ENCODE measurements around the gene DOK7.
A peak's percentile ranks its signal among the peaks of the same experiment; 100 is the strongest.
"Not testable (repeated sequence)": the region's sequence is repeated elsewhere in the genome, so short reads cannot be mapped to it uniquely, and the experiment has no call there.

DOK7 gene

GRCh38 chr4:3527101-3527913 lies 64.2 kb downstream of the DOK7 start:
- no peak for DNase-seq (ENCODE audit: low spot score in 2 of 2)
- peaks cover 34% of the 10 kb centered on the region for H3K4me1 Mint-ChIP-seq
- H3K27ac Mint-ChIP-seq (ENCODE audit: low read depth) = no peak overlapping the region
- H3K4me3 Mint-ChIP-seq = no peak overlapping the region
- no peaks in the 10 kb centered on the region for H3K9me3 Mint-ChIP-seq
- no peak for ATAC-seq (replicated peaks; ENCODE audit: extremely low read depth, poor library complexity, severe bottlenecking)
- peaks cover 31% of the 10 kb centered on the region for H3K36me3 Mint-ChIP-seq (ENCODE audit: insufficient read depth)
- H3K27me3 Mint-ChIP-seq = no peaks in the 10 kb centered on the region

- H3K9me3 Mint-ChIP-seq = no peaks in the 10 kb centered on the region
- ATAC-seq (replicated peaks; ENCODE audit: extremely low read depth, poor library complexity, severe bottlenecking) (no peak), DNase-seq (ENCODE audit: low spot score in 2 of 2) (no peak)
- H3K27ac Mint-ChIP-seq (ENCODE audit: low read depth) = no peak overlapping the region
- H3K4me1 Mint-ChIP-seq = peaks cover 35% of the 10 kb centered on the region
- H3K27me3 Mint-ChIP-seq = no peaks in the 10 kb centered on the region
- peaks cover 29% of the 10 kb centered on the region for H3K36me3 Mint-ChIP-seq (ENCODE audit: insufficient read depth)
- no peak overlapping the region for H3K4me3 Mint-ChIP-seq
Measured at GRCh38 chr4:3527914-3528876, 65.1 kb downstream of the DOK7 start.

GRCh38 chr4:3529363-3529762 lies 66.3 kb downstream of the DOK7 start:
- H3K4me1 Mint-ChIP-seq = peaks cover 35% of the 10 kb centered on the region
- no peak overlapping the region for H3K27ac Mint-ChIP-seq (ENCODE audit: low read depth)
- H3K9me3 Mint-ChIP-seq = no peaks in the 10 kb centered on the region
- ATAC-seq (replicated peaks; ENCODE audit: extremely low read depth, poor library complexity, severe bottlenecking) (no peak), DNase-seq (ENCODE audit: low spot score in 2 of 2) (no peak)
- H3K4me3 Mint-ChIP-seq = peak overlapping the region; percentile 99
- H3K36me3 Mint-ChIP-seq (ENCODE audit: insufficient read depth) = peaks cover 21% of the 10 kb centered on the region
- peaks cover 2% of the 10 kb centered on the region for H3K27me3 Mint-ChIP-seq

GRCh38 chr4:3530051-3530450 lies 66.9 kb downstream of the DOK7 start:
- ATAC-seq (replicated peaks; ENCODE audit: extremely low read depth, poor library complexity, severe bottlenecking) (no peak), DNase-seq (ENCODE audit: low spot score in 2 of 2) (no peak)
- Mint-ChIP-seq H3K4me3 (peak overlapping the region; percentile 99), H3K36me3 (ENCODE audit: insufficient read depth) (peaks cover 21% of the 10 kb centered on the region), H3K27me3 (peaks cover 9% of the 10 kb centered on the region), H3K4me1 (peaks cover 35% of the 10 kb centered on the region), H3K27ac (ENCODE audit: low read depth) (no peak overlapping the region), H3K9me3 (no peaks in the 10 kb centered on the region)

- Mint-ChIP-seq H3K27ac (ENCODE audit: low read depth) (peak overlapping the region; percentile 98), H3K4me3 (peak overlapping the region; percentile 99), H3K4me1 (peaks cover 35% of the 10 kb centered on the region), H3K9me3 (no peaks in the 10 kb centered on the region), H3K27me3 (peaks cover 16% of the 10 kb centered on the region), H3K36me3 (ENCODE audit: insufficient read depth) (peaks cover 19% of the 10 kb centered on the region)
- DNase-seq (ENCODE audit: low spot score in 2 of 2) = no peak
- ATAC-seq (replicated peaks; ENCODE audit: extremely low read depth, poor library complexity, severe bottlenecking) = no peak
Measured at GRCh38 chr4:3530663-3531254, 67.7 kb downstream of the DOK7 start.

- DNase-seq (ENCODE audit: low spot score in 2 of 2) (no peak), ATAC-seq (replicated peaks; ENCODE audit: extremely low read depth, poor library complexity, severe bottlenecking) (no peak)
- Mint-ChIP-seq H3K27me3 (peaks cover 18% of the 10 kb centered on the region), H3K4me1 (peaks cover 34% of the 10 kb centered on the region), H3K9me3 (no peaks in the 10 kb centered on the region), H3K27ac (ENCODE audit: low read depth) (peak overlapping the region; percentile 98), H3K4me3 (peak overlapping the region; percentile 99), H3K36me3 (ENCODE audit: insufficient read depth) (peaks cover 19% of the 10 kb centered on the region)
Measured at GRCh38 chr4:3531318-3531878, 68.3 kb downstream of the DOK7 start.

- Mint-ChIP-seq H3K4me3 (peak within 1 kb of the TSS; percentile 99), H3K9me3 (no peaks in the 10 kb centered on the region), H3K27ac (ENCODE audit: low read depth) (peak within 1 kb of the TSS; percentile 98), H3K36me3 (ENCODE audit: insufficient read depth) (peaks cover 19% of the 10 kb centered on the region), H3K27me3 (peaks cover 18% of the 10 kb centered on the region), H3K4me1 (peaks cover 28% of the 10 kb centered on the region)
- ATAC-seq (replicated peaks; ENCODE audit: extremely low read depth, poor library complexity, severe bottlenecking) (peak; percentile 93), DNase-seq (ENCODE audit: low spot score in 2 of 2) (peak; percentile 68 to 70)
Measured at GRCh38 chr4:3531879-3532750, 69.0 kb downstream of the DOK7 start, which contains the start of gene LRPAP1. Gene LRPAP1 (minus strand): TSS chr4:3532422. CDS start chr4:3532412, 10 bp downstream.

- Mint-ChIP-seq H3K27ac (ENCODE audit: low read depth) (peak overlapping the region; percentile 98), H3K9me3 (no peaks in the 10 kb centered on the region)
Measured at GRCh38 chr4:3532751-3533422, 69.8 kb downstream of the DOK7 start.

GRCh38 chr4:3533423-3533820 lies 70.3 kb downstream of the DOK7 start:
- Mint-ChIP-seq H3K4me1 (peaks cover 28% of the 10 kb centered on the region), H3K4me3 (peak overlapping the region; percentile 64), H3K27ac (ENCODE audit: low read depth) (no peak overlapping the region), H3K9me3 (no peaks in the 10 kb centered on the region), H3K27me3 (peaks cover 18% of the 10 kb centered on the region), H3K36me3 (ENCODE audit: insufficient read depth) (peaks cover 19% of the 10 kb centered on the region)
- ATAC-seq (replicated peaks; ENCODE audit: extremely low read depth, poor library complexity, severe bottlenecking) (no peak), DNase-seq (ENCODE audit: low spot score in 2 of 2) (no peak)

More at GRCh38 chr4:3532751-3533422, 69.8 kb downstream of the DOK7 start:
- Mint-ChIP-seq H3K27me3 (peaks cover 18% of the 10 kb centered on the region), H3K36me3 (ENCODE audit: insufficient read depth) (peaks cover 19% of the 10 kb centered on the region), H3K4me3 (peak overlapping the region; percentile 99), H3K4me1 (peaks cover 28% of the 10 kb centered on the region)
- ATAC-seq (replicated peaks; ENCODE audit: extremely low read depth, poor library complexity, severe bottlenecking) (no peak), DNase-seq (ENCODE audit: low spot score in 2 of 2) (no peak)

GRCh38 chr4:3535812-3536211 lies 72.7 kb downstream of the DOK7 start:
- H3K9me3 Mint-ChIP-seq; H3K36me3 Mint-ChIP-seq (ENCODE audit: insufficient read depth); ATAC-seq (replicated peaks; ENCODE audit: extremely low read depth, poor library complexity, severe bottlenecking); DNase-seq (ENCODE audit: low spot score in 2 of 2); H3K27ac Mint-ChIP-seq (ENCODE audit: low read depth); H3K4me3 Mint-ChIP-seq: not testable (repeated sequence)
- peaks cover 18% of the 10 kb centered on the region for H3K27me3 Mint-ChIP-seq
- H3K4me1 Mint-ChIP-seq = peaks cover 16% of the 10 kb centered on the region

GRCh38 chr4:3538906-3539305 lies 75.8 kb downstream of the DOK7 start:
- H3K27me3 Mint-ChIP-seq = peaks cover 18% of the 10 kb centered on the region
- not testable (repeated sequence) for H3K36me3 Mint-ChIP-seq (ENCODE audit: insufficient read depth); DNase-seq (ENCODE audit: low spot score in 2 of 2); H3K4me3 Mint-ChIP-seq; H3K27ac Mint-ChIP-seq (ENCODE audit: low read depth); H3K4me1 Mint-ChIP-seq; H3K9me3 Mint-ChIP-seq; ATAC-seq (replicated peaks; ENCODE audit: extremely low read depth, poor library complexity, severe bottlenecking)

Measured in central memory CD8-positive, alpha-beta T cell (primary cell).